SW480 (cell line): Measurements from ENCODE around the gene TCN2.
"Not testable (repeated sequence)": the region's sequence is repeated elsewhere in the genome, so short reads cannot be mapped to it uniquely, and the experiment has no call there.

Experiments used
- DNase-seq: peaks from one replicate; pipeline ENCODE4 v3.0.0-alpha.2; 2016; ENCODE audit warnings: low spot score

Gene TCN2

DNA sequence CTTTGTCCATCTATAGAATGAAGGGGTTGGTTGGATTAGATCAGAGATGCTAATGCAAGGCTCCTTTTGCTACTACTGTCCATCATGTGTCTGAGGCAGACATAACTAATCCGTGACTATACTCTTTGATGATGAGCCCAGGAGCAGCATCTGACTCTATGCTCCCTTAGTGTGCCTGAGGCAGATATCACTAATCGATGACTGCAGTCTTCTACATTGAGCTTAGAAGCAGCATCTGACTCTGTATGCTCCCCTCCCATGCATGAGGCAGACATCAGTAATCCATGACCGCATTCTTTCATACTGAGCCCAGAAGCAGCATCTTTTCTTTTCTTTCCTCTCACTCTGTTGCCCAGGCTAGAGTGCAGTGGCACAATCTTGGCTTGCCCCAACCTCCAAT is 4.2 kb downstream of the TCN2 start:
- no peak for DNase-seq

DNA sequence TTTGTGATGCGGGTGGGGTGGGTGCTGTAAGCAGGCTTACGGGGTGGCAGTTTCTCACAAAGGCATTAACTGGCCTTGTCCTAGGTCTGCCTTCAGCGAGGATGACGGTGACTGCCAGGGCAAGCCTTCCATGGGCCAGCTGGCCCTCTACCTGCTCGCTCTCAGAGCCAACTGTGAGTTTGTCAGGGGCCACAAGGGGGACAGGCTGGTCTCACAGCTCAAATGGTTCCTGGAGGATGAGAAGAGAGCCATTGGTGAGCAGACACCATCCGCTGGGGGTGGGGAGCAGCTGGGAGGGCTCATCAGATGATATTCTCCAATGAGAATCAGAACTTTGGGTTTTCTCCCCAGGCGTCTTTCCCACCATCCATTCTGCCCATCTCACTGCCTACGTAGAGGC is 5.8 kb downstream of the TCN2 start:
- no peak for DNase-seq

DNA sequence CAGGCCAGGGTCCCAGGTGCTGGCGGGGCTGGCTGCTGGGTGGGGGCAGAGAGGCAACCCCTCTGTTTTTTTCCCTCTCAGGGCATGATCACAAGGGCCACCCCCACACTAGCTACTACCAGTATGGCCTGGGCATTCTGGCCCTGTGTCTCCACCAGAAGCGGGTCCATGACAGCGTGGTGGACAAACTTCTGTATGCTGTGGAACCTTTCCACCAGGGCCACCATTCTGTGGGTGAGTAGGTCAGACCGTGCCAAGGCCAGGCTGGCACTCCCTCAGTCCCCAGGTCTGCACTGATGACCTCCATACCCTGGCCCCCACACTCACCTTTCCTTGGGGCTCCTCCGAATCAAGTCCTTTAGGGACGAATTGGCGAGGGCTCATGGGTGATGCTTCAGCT is 7.3 kb downstream of the TCN2 start:
- no peak for DNase-seq

DNA sequence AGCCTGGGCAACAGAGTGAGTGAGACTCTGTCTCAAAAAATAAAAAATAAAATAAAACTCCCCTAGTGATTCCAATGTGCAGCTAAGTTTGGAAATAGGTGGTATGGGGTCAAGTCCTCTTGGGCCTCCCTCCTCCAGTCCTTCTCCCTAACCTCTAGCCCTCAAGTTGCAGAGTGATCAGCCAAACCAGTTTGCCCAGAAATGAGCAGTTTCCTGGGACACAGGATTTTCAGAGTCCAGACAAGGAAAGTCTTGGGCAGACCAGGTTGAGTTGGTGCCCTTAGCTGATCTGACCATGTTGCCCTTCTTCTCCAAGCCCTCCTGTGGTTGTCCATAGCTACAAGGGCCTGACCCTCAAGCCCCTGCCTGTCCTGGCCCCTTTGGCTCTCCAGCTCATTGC is 7.9 kb downstream of the TCN2 start:
- no peak for DNase-seq

DNA sequence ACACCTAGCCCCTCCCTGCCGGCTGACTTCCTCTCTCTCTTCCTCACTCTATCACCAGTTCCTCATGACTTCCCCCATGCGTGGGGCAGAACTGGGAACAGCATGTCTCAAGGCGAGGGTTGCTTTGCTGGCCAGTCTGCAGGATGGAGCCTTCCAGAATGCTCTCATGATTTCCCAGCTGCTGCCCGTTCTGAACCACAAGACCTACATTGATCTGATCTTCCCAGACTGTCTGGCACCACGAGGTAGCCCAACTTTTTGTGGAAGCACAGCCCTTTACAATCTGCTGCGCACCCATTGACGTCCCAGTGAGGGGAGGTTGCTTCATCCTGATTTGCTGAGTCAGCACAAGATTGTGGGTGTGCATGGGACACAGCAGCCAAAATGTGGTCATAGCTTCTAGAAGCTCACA is 8.6 kb downstream of the TCN2 start:
- DNase-seq: no peak

DNA sequence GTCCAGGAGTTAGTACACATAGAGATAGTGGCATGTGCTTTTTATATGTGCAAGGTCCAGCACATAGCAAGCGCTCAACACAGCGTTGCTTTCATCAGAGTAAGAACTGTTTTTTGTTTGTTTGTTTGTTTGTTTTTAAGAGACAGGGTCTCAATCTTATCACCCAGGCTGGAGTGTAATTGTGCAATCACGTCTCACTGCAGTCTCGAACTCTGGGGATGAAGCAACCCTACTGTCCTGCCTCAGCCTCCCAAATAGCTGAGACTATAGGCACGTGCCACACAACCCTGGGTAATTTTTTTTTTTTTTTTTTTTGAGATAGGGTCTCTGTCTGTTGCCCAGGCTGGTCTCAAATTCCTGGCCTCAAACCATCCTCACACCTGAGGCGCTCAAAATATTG is 10.8 kb downstream of the TCN2 start:
- DNase-seq: no peak

DNA sequence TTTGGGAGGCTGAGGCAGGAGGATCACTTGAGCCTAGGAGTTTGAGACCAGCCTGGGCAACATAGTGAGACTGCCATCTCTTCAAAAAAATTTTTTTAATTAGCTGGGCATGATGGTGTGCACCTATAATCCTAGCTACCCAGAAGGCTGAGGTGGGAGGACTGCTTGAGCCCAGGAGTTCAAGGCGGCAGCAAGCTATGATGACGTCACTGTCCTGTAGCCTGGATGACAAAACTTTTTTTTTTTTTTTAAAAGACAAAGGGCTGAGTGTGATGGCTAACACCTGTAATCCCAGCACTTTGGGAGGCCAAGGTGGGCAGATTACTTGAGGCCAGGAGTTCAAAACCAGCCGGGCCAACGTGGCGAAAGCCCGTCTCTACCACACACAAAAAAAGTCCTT is 12.9 kb downstream of the TCN2 start:
- not testable (repeated sequence) for DNase-seq

DNA sequence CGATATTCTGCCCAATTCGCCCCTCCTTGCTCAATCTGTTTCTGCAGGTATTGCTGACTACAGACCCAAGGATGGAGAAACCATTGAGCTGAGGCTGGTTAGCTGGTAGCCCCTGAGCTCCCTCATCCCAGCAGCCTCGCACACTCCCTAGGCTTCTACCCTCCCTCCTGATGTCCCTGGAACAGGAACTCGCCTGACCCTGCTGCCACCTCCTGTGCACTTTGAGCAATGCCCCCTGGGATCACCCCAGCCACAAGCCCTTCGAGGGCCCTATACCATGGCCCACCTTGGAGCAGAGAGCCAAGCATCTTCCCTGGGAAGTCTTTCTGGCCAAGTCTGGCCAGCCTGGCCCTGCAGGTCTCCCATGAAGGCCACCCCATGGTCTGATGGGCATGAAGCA is 19.4 kb downstream of the TCN2 start:
- DNase-seq: no peak

DNA sequence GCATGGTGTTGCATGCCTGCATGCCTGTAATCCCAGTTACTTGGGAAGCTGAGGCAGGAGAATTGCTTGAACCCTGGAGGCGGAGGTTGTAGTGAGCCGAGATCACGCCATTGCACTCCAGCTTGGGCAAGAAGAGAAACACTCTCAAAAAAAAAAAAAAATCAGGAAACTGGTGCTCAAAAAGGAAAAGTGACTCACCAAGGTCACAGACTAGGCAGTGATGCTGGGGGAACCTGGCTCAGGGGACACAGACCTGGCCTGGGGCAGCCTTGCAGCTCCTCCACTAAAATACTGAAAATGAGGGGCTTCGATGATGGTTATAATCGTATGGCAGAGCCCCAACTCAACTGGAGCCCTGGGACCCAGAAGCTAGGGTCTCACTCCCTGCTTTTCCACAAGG is 20.5 kb downstream of the TCN2 start:
- DNase-seq: no peak

DNA sequence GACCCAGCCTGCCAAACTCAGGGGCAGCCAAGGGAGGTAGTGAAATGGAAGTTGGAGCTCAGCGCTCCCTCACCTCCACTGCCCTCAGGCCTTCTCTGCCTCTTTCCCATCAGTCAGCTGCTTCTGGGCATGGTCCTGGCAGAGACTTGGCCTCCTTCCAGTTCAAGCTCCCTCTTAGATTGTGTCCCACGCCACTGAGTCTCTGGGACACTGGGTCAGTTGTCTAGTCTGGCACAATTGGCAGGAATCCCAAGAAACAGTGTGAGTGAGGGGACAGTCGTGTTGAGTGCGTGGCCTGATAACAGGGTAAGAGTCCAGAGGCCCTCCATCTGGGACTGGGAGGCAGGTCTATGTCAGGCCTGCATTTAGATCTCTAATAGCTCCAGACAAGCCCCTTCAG is 21.5 kb downstream of the TCN2 start:
- no peak for DNase-seq

DNA sequence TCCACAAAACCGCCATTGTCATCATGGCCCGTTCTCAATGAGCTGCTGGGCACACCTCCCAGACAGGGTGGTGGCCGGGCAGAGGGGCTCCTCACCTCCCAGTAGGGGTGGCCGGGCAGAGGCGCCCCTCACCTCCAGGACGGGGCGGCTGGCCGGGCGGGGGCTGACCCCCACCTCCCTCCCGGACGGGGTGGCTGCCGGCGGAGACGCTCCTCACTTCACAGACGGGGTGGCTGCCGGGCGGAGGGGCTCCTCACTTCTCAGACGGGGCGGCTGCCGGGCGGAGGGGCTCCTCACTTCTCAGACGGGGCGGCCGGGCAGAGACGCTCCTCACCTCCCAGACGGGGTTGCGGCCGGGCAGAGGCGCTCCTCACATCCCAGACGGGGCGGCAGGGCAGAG is 24.5 kb downstream of the TCN2 start:
- DNase-seq: not testable (repeated sequence)

DNA sequence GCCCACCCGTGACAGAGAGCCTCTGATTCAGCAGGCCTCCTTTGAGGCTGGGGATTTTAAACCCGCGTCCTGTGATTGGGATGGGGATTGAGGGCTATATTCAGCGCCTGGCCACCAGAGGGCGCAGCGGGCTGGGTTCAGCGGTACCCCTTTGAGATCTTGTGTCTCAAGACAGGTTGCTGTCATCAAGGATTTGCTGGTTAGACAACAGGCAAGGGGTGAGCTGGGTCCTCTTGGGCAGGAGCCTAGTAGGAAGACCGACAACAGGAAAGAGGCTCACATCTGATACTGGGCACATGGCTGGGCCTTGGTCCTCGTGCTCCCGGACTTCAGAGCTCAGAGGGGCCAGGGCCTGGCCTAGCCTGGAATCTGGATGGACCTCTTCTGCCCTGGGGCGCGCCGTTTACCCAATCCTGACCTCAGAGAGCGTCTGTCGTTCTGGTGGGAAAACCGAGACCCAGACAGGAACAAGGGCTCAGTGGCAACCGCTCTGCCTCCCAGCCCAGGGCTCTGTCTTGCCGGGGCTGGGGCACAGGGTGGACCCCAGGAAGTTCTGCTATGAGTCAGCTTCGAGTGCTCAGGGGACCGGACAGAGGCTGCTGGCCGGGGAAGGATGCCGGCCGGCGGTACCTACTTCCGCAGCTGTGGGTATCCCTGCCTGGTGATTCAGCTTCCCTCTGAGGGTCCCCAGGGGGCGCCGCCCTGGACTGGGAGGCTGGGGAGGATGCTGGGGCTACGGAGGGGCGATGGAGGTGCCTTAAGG is 27.7 kb downstream of the TCN2 start:
- DNase-seq: peak; percentile 88

DNA sequence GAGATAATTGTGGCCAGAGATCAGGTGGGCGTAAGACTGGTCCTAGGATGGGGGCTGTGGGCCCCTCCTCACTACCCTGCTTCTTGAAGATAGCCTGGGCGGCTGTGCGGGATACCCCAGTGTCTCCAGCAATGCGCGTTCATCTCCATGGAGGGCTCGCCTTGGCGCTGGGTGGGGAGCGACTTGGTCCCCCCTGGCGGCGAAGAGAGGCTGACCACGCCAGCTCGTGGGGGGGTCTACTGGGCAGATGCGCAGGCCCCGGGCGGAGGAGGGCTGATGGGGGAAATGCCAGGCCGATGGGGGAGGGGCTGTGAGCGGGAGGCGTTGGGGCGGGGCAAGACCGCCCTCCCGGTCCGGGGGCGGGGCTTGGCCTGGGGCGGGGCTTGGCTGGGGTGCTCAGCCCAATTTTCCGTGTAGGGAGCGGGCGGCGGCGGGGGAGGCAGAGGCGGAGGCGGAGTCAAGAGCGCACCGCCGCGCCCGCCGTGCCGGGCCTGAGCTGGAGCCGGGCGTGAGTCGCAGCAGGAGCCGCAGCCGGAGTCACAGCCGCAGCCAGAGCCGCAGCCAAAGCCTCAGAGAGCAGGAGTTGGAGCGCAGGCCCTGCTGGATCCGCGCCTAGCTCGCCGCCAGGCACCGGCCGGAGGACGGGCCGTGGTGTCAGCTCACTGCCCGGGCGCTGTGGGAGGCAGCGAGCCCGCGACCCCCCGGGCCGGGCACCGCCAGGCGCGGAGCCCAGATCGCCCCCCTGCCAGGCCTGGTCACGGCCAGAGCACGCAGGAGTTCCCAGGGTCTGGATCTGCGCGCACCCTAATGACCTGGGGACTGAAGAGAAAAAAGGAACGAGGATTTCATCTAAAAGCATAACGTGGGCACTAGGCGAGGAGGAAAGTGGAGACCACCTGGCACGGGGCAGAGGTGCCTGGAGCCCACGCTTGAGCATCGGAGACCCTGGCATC is 28.6 kb downstream of the TCN2 start, which contains the start of gene SLC35E4:
Gene SLC35E4 (plus strand): TSS at position 509 of the 953 bp plus-strand sequence. CDS start 670 bp downstream, outside the sequence.
- DNase-seq: peak; percentile 81

DNA sequence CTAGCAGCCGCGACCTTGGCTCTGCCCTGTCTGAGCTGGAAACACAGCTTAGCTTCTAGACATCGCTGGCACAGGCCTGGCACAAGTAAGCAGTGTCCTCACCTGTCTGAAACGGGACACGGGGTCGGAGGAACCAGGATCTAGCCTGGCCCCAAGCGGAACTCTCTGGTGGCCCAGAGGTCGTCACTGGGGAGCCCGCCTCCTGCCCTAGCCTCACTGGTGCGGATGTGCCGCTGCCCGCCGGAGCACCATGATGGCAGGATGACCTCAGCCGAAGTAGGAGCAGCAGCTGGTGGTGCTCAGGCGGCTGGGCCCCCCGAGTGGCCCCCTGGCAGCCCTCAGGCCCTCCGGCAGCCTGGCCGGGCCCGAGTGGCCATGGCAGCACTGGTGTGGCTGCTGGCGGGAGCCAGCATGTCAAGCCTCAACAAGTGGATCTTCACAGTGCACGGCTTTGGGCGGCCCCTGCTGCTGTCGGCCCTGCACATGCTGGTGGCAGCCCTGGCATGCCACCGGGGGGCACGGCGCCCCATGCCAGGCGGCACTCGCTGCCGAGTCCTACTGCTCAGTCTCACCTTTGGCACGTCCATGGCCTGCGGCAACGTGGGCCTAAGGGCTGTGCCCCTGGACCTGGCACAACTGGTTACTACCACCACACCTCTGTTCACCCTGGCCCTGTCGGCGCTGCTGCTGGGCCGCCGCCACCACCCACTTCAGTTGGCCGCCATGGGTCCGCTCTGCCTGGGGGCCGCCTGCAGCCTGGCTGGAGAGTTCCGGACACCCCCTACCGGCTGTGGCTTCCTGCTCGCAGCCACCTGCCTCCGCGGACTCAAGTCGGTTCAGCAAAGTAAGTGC is 29.5 kb downstream of the TCN2 start:
- peak; percentile 49 for DNase-seq

DNA sequence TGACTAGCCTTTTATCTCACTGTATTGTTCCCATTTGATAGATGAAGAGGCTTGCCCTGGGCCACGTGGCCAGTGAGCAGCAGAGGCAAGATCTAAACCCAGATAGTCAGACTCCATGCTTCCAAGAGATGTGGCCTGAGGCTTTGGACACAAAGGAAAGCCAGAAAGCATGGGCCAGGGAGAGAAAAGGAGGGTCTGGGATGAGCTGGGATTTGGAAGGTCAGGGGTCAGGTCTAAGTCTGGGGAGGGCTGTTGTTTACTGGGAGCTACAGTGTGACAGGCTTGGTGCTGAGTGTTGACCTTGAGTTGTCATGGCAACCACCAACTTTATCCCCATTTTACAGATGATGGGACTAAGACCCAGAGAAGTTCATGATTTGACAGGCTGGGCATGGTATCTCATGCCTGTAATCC is 30.7 kb downstream of the TCN2 start:
- no peak for DNase-seq

DNA sequence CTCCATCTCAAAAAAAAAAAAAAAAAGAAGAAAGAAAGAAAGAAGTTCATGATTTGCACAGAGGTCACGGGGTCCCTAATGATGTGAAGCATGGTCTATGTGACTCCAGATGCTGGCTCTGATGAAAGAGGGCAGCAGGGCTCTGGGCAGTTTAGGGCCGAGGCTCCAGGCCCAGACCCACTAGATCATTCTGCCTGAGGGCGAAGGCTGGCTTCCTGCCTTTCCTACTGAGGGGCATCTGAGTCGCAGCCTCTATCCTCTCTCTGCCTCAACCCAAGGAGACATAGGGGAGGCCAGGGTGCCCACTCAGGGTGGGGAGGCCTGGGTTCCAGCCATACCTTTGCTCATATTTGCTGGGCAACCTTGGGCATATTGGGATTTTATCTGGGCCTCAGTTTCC is 33.4 kb downstream of the TCN2 start:
- DNase-seq: no peak

DNA sequence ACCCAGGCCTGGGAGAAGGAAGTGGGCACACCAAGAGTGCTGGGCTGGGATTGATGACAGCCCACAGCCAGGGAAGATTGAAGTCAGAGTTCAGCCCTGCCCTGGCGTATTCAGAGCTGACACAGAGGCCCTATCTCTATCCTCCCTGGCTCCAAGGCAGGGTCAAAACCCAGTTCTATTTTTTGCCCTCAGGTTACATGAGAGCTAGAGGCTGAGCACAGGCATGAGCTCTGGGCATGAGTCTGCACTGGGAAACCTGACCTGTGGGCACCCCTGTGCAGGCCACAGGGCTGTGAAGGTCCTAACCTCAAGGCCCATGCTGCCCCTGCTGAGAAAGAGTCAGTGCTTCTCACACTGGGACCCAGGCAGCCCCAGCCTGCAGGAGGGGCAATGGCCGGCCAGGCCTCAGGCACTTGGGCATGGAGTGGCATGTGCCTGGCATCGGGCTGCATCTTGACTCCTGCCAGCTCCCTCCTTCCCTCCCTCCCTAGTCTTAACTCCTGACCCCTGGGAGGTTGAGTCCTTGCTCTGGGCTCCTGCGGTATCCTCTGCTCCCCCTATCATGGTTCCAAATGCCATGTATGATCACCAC is 34.0 kb downstream of the TCN2 start:
- no peak for DNase-seq

DNA sequence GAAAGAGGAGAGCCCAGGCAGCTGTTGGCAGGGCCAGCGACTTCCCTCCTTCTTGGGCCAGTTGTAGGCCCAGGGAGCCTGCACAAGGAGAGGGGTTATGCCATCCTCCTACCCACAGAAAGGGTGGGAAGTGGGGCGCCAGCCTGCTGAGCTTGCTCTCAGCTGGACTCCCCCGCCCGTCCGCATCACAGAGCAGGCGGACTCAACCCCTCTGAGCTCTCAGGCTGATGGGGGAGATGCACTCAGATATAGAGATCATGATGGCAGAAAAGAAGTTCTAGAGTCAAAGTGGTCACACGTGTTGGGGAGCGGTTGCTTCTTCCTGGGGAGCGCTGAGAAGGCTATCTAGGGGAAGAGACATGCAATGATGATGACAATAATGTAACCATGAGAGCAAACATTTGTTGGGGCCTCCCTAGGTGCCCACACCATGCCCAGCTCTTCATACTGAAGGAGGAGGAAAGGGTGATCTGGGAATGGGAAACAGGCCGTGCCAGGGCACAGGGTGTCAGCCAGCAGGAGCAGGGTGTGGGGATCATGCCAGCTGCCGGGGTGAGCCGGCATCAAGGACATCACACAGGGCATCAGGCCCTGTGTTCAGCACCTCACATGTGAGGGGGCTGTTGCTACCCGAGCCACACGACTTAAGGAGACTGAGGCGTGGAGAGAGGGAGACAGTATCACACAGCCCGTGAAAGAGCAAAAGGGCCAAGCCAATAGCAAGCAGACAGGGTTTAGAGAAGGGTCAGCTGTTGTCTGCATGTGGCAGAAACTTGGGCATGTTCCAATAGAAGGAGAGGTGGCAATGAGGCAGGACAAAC is 36.3 kb downstream of the TCN2 start:
- no peak for DNase-seq

DNA sequence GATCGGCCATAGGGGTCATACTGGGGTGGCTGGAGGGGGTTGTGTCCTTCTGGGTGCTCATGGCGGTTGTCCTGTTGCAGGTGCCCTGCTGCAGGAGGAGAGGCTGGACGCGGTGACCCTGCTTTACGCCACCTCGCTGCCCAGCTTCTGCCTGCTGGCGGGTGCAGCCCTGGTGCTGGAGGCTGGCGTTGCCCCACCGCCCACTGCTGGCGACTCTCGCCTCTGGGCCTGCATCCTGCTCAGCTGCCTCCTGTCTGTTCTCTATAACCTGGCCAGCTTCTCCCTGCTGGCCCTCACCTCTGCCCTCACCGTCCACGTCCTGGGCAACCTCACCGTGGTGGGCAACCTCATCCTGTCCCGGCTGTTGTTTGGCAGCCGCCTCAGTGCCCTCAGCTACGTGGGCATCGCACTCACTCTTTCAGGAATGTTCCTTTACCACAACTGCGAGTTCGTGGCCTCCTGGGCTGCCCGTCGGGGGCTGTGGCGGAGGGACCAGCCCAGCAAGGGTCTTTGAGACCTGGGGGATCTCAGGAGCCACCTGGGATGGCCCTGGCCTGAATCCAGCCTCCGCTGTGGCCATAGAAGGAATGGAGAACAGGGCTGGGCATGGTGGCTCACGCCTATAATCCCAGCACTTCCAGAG is 39.7 kb downstream of the TCN2 start:
- no peak for DNase-seq

DNA sequence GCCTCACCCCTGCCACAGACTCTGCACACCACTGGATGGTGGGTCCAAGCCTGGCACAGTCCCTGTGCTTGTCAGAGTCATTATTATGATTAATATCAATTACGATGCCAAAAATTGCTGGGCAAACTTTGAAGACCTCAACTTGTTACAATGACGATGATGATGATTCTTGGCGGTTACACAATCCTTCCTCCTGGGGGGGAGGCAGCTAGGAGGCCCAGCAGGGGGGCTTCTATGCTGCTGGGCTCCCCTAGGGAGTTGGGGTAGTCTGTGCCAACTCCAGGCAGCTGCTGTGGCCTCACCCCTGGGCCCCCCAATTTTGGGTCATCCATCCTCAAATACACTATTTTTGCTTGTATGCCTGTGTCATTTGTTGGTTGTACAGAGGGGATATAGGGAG is 40.6 kb downstream of the TCN2 start:
- DNase-seq: no peak
